NCI-H748 treated with DMSO at 0.1 percent for 48 hours (cell line): ENCODE measurements around the gene PNISR.
"Not testable (repeated sequence)": the region's sequence is repeated elsewhere in the genome, so short reads cannot be mapped to it uniquely, and the experiment has no call there.

Experiments used
- DNase-seq: peaks from one replicate; lab custom pipeline; 2025; lab: John Stamatoyannopoulos, UW

The PNISR gene, protein sequence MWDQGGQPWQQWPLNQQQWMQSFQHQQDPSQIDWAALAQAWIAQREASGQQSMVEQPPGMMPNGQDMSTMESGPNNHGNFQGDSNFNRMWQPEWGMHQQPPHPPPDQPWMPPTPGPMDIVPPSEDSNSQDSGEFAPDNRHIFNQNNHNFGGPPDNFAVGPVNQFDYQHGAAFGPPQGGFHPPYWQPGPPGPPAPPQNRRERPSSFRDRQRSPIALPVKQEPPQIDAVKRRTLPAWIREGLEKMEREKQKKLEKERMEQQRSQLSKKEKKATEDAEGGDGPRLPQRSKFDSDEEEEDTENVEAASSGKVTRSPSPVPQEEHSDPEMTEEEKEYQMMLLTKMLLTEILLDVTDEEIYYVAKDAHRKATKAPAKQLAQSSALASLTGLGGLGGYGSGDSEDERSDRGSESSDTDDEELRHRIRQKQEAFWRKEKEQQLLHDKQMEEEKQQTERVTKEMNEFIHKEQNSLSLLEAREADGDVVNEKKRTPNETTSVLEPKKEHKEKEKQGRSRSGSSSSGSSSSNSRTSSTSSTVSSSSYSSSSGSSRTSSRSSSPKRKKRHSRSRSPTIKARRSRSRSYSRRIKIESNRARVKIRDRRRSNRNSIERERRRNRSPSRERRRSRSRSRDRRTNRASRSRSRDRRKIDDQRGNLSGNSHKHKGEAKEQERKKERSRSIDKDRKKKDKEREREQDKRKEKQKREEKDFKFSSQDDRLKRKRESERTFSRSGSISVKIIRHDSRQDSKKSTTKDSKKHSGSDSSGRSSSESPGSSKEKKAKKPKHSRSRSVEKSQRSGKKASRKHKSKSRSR

DNA sequence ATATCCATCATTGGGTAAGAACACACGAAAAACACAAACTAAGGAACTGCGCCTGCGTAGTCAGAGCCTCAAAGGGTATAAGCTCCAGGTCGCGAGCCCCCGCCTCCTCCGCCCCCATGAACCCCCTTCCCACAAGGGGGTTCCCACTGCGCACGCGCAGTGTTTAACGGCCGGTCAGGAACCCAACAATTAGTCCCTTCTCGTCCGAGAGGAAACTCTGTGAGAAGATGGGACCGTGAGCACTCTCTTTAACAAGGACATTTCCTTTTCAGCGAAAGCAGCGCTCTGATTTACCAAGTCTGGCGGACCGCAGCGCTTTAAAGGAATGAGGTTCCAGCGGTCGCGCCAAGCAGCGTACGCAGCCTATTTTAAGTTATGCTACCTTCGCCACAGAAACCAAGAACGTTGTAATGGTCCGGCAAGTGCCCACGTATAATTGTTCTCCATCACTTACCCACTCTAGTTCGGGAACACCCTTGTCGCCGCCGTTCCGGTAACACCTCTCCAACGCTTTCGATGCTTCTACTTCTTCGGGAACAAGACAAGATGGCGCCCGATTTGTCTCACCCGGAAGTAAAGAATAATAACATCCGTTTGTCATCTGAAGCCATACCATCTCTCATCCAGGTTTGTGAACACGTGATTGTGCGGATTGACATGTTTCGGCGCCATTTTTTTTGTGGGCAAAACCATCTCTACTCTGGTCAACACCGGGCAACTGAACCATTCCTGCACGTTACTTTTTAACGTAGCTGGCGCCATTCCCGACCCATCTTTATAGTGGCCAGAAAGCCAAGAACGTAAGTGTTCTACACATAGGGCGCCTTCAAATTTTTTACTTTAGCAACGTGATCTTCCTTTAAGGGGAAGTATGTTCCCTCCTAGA lies at the start of gene PNISR:
TSS of gene PNISR (minus strand) at position 548 of the 886 bp plus-strand sequence. CDS start 10,649 bp downstream, outside the sequence.
- peak; percentile 95 for DNase-seq

DNA sequence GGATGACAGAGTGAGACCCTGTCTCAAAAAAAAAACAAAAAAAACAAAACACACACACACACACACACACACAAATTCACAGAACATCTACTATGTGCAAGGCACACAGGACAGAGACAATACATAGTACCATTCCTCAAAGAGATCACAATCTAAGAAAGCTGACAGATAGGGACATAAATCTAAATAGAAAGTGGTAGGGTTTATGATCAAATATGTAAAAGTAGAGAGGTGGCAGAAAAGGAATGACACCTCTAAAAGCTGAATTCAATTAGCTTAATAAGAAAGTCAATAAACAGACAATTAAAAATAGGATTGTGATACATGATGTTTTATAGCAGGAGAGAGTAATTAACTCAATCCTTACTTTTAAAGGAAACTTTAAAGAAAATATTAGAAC lies 48.6 kb upstream of the PNISR start:
- no peak for DNase-seq

DNA sequence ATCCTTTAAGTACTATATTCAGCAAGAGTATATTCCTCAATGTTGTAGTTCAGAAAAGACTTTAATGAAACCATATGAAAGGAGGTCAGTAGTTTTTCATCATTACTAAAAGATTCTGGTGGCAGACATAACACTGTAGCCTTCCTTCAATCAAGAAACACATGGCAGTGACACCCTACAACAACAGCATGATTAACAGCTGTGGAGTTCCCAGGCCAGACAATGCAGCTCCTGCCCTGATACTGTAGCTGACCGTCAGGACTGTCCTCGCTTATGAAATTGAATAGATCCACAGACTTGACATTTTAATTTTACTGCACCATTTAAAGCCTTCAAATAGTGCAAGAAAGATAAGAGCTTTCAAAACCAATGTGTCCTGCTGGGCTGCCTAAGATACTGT lies 46.5 kb upstream of the PNISR start:
- no peak for DNase-seq

DNA sequence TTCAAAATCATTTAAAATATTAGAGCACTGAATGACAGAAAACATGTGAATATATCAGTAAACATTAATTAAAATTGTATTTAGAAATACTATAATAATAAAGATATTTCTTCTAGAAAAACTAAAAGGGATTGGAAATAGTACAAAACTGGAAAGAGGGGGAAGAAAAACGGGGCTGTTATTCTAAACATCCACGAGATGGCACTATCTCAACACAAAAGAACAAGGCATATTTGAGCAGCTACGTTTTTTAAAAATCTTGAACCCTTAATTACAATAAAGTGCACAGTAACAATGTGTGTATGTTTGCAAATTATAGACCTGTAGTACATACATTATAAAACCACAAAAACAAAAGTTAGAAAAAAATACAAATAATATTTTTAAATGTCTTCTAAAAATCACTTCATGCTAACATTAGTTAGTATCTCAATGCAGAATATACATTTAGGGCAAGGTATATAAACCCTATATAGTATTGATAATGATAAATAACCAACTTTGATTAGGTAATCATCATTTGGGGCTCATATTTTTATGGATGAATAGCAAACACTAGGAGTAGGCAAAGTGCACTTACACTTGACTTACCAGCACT lies 42.5 kb upstream of the PNISR start:
- peak; percentile 38 for DNase-seq

DNA sequence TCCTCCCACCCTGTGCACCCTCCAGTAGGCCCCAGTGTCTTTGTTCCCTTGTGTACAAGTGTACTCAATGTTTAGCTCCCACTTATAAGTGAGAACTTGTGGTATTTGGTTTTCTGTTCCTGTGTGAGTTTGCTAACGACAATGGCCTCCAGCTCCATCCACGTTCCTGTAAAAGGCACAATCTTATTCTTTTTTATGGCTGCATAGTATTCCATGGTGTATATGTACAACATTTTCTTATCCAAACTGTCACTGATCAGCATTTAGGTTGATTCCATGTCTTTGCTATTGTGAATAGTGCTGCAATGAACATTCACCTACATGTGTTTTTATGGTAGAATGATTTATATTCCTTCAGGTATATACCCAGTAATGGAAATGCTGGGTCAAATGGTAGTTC lies 34.0 kb upstream of the PNISR start:
- not testable (repeated sequence) for DNase-seq

DNA sequence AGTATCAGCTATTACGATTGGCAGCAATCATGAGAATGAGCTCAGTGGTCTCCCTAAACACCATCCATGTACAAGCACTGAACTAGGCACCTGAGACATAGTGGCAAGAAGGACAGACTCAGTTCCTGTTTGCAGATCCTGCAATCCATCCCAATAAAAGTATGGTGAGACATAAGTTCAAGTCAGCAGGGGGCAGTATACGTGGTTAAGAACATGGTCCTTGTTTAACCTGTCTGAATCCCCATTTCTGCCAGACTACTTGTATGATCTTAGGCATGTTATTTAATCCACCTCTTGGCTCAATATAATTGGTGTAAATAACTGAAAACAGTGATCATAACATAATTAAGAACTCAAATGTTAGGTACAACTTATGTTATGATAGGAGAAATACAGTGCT lies 33.2 kb upstream of the PNISR start:
- DNase-seq = no peak

DNA sequence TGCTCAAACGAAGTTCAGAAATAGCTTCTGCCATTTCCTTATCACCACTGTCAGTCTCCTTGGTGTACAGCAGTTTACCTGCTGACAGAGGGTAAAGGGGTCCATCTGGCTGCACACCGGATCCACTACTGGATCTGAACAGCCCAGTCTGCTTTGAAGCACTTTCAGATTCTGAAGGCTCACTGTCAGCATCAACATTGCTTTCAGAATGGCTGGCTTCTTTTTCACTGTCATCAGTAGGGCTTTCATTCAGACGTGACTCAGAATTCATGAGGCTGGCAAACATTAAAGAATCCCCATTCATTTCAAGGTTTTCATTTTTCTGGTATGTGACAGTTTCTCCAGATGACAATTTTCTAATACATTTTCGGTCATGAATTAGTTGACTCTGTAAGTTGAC lies 21.0 kb upstream of the PNISR start:
- no peak for DNase-seq

DNA sequence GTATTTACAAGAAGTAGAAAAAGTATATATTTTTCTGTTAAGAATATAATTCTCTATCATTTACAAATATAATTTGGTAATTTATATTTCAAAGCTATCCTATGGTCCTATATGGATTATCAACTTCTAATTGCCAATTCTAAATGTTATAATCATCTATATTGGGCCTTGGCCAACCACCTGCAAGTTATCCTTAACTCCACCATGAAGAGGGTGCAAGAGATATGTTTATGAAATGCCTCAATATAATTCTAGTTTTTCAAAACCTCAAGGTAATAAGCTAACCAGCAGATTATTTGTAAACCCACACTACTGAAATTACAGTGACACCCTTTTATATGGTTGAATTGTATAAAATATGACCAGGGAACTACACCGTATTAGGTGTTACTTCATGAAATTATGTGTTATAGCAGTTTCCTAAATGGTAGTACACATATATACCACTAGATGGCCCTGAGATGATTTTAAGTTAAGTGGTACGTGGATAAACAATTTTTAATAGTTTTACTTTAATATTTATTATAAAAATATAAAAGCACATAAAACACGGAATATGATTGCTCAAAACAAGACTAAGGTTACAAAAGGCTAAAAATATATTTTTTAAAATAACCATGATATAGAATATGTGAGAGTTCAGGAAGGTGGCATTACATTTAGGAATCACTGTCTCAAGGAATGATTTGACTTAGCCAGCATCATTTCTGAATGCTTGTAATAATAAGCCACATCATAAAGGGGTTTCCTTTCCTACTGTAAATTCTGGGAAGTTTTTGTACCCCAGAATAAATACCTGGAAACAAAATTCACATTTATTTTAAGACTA lies 9.8 kb upstream of the PNISR start:
- peak; percentile 14 for DNase-seq

DNA sequence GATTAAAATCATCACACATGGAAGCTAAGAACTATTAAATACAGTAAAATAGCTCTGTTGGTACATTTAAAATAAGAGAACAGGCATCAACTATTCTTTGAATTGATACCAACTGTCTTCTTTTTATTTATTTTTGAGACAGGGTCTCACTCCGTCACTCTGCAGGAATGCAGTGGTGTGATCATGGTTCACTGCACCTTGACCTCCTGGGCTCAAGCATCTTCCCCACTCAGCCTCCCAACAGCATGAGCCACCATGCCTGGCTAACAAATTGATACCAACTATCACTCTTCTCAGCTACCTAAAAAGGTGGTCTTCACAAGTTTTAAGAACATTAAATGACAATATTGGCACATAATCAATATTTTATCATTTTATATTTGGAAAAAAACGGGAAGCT lies 7.8 kb upstream of the PNISR start:
- DNase-seq = no peak

DNA sequence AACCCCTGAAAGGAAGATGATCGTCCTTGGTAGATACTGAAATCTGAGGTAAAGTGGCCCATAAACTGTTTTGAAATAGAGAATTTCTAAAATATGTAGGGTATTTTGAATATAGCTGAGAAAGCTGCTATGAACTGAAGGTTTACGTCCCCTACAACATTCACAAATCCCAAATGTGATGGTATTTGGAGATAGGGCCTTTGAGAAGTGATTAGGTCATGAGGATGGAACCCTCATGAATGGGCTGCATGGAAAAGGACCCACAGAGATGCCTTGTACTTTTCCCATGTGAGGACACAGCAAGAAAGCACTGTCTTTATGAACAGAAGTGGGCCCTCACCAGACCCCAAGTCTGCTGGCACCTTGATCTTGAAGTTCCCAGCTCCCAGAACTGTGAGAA lies 6.8 kb upstream of the PNISR start:
- no peak for DNase-seq

DNA sequence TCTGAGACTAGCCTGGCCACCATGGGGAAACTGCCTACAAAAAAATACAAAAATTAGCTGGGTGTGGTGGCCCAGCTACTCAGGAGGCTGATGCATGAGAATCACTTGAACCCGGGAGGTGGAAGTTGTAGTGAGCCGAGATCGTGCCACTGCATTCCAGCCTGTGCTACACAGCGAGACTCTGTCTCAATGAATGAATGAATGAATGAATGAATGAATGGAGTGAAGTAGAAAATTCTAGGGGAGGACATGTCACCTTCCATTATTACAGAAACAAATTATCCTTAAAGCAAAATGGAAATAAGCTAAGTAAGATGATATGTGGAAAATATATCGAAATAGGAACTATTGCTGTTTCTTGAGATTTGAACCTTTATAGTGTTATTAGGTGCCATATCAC lies 2.9 kb upstream of the PNISR start:
- no peak for DNase-seq

DNA sequence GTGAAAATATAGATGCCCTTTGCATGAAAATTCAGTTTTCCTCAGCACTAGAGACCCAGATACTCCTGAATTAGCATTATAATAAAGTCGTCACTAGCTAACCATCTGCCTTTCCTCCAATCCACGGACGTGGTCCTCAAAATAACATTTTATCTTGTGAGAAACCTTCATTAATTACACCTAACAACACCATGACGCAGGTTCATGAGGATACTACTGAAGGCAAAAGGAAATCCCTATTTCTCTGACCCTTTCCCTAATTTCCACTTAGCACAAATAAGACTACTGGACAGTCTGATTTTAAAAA lies 1.3 kb upstream of the PNISR start:
- no peak for DNase-seq

DNA sequence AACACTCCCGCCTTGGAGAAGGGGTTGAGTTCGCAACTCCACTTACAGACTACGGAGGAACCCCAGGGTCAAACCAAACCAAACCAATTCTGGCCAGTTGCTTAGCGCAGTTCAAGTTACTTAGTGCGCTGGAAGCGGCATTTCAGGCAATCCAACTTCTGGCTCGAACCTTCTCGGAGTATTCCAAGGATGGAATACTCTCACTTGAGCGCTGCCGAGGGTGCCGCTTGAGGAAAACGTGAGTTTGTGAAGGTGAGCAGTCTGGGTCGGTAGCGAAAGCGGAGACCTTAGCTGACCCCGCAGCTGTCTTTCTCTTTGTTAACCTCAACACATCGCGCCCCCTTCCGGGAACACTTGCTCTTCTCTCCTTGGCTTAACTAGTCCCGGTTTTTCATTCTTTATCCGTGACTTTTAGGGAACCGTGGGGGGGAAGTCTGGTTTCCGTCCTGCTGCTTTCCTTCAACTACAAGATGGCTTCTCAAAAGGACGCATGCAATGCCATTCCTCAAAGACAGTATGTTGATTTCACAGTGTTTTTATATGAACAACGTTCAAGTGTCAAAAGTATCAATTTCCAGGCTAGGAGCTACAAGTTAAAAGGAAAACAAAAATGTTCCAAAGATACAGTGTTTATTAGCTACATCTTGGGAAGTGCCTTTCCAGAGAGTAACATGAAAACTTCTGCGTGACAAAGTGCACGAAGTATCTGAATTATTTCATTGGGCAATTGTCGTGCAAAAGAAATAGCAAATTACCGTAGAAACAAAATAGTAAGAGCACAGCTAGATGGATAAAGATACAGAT lies 741 bp upstream of the PNISR start:
- DNase-seq = peak; percentile 83

DNA sequence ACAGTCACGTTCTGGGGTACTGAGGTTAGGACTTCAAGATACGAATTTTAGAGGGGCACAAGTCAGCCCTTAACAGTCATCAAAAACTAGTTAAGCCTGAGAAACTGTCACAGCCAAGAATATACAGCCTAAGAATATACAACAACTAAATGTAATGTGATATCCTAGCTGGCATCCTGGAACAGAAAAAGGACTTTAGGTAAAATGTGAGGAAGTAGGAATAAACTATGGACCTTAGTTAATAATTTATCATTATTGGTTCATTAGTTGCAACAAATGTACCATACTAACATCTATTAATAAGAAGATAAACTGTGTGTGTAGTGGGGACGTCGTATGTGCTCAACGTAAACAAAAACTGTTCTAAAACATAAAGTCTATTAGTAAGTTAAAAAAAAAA lies 1.1 kb downstream of the PNISR start:
- DNase-seq = no peak

DNA sequence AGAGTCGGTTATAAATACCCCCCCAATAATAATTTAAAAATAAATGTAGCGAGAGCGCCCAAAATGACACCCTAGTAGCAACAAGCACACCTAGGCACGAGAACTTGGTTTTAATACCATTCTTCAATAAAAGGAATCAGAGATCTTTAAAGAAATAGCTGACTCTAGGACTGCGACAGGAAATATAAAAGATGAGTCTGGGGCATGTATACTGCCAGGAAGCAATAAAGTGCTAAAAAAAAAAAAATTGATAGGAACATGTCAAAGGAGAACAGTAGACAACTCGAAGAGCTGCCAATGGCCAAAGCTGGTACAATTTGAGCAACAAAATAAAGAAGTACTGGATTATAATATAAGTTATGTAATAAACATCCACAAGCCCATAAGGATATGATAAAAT lies 2.2 kb downstream of the PNISR start:
- no peak for DNase-seq

DNA sequence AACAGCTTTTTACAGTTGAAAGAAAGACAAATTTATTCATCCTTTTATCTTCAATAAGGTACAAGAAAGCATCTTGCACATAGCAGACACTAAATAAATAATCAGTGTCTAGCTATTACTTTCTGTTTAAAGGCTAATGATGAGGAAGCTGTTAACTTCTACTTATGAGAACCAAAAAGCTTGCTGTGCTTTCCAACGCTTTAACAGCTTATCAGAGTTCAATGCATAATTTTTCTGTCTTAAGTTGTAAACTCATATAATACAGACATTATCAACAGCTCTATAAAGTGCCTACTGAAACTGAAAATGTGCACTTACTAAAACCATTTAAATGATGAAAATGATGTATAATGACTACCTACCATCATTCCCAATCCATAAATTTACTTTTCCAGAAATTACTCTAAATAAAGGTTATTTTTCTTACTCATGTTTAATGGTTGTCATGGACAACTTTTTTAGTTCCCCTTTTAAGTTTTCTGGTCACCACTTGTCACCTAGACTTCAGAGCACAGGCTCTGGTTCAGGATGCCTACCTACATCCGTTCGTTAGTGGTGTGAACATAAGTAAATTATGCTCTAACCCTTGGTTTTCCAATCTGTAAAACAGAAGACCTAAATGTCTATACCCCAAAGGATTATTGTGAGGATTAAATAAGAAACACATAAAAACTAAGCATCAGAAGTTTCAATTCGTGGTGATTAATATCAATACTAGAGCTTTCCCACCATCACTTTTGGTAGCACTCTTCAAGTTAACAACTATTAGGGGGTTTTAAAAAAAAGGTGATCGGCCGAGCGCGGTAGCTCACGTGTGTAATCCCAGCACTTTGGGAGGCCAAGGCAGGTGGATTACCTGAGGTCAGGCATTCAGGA lies 8.0 kb downstream of the PNISR start:
- DNase-seq = no peak

DNA sequence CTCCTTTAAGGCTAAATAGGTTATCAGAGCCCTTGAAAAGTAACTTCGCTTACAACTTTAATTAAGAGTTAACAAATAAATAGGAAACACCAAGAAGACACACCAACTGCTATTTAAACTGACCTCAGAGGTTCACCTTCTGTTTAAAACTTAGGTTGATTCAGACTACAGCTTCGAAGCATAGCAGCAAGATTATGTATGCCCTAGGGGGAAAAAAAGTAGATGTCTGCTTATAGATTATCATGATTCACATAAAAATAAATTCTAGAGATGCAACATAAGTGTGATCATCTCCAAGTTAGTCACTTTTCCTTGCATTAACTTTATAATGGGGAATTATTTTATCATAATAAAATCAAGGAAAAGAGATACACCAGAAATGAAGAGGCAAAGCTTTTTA lies 8.9 kb downstream of the PNISR start:
- DNase-seq = no peak

DNA sequence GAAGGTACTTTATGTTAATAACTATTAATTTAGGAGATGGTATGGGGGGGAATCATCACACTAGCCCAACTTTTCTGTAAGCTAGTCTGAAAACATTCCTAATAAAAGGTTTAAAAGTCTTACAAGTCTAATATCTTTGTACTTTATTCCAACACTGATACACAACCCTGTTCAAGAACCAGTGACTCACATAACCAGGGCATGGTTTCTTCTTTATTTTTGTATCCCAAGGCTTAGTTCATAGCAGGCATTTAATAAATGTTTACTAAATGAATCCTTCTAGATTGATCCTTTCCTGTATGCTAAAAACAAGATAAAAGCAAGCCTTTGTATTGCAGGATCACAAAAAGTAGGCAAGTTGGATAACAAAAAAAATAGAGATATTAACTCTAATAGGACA lies 9.7 kb downstream of the PNISR start:
- DNase-seq = no peak

DNA sequence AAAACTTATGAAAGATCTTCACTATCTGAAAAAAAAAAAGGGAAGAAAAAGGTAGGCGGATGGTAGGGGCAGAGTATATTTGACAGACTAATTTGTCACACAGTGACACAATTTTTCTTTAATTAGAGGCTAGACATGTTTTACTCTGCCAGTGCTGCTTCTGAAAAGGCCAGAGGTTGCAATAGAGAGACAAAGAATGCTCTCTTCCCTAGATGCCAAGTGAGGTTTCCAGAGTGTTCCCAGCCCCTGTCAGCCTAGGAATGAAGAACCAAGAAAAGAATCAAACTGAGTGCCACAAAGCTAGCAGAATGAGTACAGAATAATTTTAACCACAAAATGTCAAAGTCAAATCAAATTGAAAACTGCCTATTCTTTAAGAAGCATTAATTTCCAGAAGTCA lies 13.0 kb downstream of the PNISR start:
- DNase-seq = no peak
